ENCODE measurements around the gene LYRM9.
"Not testable (repeated sequence)": the region's sequence is repeated elsewhere in the genome, so short reads cannot be mapped to it uniquely, and the experiment has no call there.

Gene LYRM9

DNA sequence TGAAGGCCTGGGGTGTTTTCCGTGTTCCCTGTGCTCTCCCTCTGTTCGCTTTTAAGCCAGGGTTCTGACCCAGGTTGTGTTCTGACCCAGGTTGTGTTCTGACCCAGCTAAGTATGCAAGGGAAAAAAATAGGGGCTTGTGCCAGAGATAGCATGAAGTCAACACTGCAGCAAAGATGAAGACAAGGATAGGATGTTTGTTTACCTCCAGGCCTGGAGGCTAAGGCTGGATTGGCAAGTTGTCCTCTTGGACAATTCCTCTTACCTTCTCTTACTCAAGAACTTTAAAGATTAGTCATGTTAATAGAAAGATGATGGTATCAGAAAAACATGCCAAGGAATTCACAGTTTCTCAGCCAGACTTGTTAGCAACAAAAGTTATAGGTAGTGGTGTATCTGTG lies 19.4 kb downstream of the LYRM9 start:
- no peak for DNase-seq (ENCODE audit: low read depth in 2 of 2)

DNA sequence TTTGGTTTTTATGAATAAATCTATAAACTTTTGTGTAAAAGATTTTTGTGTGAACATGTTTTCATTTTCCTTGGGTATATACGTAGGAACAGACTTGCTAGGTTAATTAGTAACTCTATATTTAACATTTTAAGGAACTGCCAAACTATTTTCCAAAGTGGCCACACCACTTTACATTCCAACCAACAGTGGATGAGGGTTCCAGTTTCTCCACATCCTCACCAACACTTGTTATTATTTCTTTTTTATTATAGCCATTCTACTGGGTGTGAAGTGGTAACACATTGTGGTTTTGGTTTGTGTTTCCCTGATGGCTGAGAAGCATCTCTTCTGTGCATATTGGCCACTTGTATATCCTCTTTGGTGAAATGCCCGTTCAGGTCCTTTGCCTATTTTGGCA lies 20.0 kb downstream of the LYRM9 start:
- no peak for DNase-seq (ENCODE audit: low read depth in 2 of 2)

DNA sequence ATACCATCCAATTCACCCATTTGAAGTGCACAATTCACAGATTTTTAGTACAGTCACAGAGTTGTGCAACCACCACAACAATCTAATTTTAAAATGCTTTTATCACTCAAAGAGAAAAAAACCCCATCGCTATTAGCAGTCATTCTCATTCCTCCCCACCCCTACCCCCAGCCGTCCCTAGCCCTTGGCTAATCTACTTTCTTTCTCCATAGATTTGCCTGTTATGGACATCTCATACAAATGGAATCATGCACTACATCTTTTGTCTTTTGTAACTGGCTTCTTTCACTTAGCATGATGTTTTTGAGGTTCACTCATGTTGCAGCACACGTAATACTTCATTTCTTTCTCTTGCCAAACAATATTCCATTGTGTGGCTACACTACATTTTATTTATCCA lies 20.4 kb downstream of the LYRM9 start:
- DNase-seq (ENCODE audit: low read depth in 2 of 2), result no peak

DNA sequence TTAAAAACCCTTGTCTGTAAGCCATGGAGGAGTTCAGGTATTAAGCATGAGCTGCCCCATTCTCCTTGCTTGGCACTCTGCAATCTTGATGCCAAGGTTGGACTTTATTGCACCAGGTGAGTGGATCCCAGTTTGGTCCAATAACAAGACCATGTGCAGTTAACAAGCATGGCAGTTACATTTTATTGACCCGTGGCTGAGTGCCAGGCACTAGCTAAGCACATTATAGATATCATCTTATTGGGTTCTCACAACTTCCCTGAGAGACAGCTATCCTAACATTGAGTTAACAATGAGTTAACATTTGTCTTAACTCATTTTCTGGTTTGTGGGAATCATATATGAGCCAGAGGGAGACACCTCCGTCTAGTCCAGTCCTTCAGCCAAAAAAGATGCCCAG lies 21.8 kb downstream of the LYRM9 start:
- no peak for DNase-seq (ENCODE audit: low read depth in 2 of 2)

DNA sequence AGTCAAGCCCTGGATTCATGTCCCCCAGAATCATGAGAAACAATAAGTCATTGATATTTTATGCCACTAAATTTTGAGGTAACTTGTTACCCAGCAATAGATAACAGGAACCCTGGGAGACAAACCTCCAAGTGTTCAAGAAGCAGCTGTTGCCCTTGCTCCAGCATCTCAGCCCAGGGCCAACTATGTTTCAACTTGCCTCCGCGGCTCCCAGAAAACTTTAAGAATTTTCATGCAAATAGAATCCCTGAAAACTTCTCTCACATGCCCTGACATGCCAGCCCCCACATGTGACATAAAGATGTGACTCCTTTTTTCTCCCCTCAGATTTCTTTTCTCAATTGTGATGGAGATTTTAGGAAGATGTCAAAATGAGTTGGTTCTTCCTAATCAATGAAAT lies 22.8 kb downstream of the LYRM9 start:
- DNase-seq (ENCODE audit: low read depth in 2 of 2), result no peak

DNA sequence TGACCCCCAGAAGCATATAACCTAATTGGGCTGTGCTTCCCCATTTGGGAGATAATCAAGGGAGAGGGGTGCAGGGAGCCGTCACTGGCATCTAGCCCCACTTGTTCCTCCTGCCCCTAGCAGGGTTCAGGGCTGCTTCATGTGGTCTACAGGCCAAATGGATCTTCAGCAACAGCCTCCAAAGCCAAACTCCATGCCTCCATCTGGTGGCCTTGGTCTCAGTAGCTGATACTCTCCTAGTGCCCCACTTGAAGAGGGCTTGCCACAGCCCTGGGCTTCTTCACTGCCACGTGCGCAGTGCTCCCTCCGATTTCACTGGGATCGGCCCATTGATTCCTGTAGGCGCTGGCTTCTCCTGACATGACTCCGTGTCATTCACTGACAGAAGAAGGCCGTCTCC lies 24.6 kb downstream of the LYRM9 start:
- DNase-seq (ENCODE audit: low read depth in 2 of 2), result no peak

DNA sequence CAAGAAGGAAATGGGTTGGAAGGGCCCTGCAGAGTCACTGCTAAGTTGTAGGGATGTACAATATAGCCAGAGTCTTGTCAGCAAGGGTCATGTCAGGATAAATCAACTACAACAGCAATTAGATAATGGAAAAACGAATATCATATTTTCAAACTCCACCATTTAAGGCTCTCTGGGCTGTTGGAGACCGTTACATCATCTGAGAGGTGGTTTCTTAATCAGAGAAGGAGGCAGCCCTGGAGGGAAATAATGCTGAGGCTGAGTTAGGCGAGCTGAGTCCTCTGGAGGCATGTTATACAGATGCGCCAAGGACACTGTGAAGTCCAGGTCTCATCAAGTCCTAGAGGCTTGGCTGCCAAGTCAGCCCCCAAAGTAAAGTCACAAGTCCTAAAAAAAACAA lies 30.3 kb downstream of the LYRM9 start:
- no peak for DNase-seq (ENCODE audit: low read depth in 2 of 2)

DNA sequence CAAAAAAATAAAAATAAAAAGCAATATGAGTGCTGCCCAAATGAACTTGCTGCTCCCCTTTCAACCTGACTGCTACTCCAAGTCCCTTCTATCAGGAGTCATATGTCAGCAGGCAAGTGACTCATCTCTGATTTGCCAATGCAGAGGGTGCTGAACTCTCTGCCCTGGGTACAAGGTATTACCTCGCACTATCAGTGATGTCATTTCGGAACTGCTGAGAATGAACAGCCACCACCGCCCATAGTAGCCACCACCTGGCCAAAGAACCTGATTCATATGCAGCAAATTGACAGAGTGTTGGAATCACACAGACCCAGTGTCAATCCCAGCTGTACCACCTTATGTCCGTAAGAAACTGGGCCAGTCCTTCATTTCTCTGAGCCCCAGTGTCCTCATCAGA lies 31.2 kb downstream of the LYRM9 start:
- DNase-seq (ENCODE audit: low read depth in 2 of 2), result no peak

DNA sequence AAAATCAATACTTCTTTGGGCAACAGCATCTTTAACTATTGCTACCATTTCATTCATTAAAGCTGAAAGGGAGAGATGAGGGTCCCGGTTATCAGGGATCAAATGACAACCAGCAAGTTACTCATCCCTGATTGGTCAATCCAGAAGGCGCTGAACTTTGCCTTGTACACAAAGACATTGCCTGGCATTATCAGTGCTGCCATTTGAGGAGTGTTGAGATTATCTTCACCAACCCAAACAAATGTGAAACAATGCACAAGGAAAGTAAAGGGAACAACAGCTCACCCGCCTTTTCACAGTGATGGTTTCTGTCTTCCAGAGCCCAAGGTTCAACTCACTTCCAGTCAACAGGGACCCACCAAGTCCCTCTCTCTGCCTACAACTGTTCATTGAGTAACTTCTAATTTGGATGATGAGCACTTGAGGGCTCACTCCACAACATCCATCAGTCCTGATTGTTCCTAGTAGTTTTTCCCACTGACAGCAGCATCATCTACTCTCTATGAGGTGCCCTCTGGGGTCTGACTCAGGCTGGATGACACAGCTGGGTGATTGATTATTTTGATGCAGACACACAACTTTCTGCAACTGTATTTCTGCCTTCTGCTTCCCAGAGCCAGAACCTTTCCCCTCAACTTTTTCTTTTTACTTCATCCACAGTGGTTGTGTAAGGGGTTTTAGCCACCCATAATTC lies 32.0 kb downstream of the LYRM9 start:
- DNase-seq (ENCODE audit: low read depth in 2 of 2), result no peak

DNA sequence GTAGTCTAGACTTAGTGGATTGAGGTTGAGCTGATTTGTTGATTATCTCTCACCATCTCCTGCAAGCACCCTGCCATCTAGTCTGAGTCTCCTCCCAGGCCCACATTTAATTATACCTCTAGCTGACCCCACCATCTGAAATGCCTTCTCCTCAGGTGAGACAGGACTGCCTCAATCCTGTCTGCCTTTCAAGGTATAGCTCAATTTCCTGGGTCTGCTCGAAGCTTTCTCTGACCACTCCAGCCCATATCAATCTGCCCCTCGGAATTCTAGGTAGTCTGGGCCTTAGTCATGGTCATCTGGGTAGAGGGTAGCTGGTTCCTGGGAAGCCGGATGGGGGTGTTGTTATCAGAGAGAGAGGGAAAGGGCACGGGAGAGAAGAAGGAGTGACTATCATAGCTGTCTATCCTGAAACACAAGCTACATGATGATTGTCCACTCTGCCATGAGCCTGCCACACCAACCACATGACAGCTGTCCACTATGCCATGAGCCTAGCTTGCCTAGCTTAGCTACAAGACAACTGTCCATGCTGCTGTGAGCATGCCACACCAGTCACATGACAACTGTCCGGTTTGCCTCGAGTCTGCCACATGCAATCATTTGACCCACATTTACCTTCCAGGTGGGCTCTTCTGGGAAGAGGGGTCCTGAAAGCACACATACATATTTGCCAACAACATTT lies 34.4 kb downstream of the LYRM9 start:
- no peak for DNase-seq (ENCODE audit: low read depth in 2 of 2)

DNA sequence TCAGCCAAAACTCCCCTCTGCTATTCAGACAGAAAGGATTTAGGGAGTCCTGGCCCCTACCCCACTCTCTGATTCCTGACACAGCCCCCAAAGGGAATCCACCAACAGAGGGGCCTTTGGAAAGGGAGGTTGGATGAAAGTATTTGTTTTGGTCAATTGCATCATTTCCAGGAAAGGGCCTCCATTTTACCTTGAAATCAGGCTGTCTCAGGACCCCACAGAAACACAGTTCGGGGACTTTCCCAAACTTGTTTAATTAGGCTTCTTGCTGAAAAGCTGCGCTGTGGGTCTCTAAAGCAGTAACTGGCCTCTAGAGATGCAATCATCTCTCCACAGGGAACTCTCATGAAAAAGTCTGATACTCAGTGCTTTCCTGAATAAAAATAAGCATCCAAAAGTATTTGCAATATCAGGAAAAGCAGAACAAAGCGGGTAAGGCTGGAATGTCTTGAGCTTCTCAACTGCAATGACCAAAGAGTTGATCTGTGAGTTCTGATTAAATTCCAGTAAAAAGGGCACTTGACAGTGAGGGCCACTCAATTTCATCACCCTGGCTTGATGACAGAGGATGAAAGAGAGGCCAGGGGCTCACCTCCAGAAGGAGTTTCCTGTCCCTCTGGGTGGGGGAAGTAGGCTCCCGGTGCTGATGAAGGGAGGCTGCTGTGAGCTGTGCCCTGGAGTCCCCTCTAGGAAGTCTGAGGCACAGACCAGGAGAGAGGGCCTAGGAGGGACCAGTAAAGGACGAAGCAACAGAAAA lies 36.3 kb downstream of the LYRM9 start:
- no peak for DNase-seq (ENCODE audit: low read depth in 2 of 2)

DNA sequence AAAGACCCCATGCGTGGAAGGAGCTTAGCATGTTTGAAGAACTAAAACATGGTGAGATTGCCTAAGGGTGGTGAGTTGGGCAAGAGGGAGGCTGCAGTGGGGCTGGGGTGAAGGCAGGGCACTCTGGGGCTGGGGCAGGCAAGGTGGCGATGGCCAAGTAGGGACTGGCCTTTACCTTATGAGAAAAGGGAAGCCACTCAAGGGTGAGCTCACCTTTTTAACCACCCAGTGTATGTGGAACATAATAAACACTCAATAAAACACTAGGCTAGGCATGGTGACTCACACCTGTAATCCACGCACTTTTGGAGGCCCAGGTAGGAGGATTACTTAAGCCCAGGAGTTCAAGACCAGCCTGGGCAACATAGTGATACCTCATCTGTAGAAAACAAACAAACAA lies 37.7 kb downstream of the LYRM9 start:
- DNase-seq (ENCODE audit: low read depth in 2 of 2), result no peak

DNA sequence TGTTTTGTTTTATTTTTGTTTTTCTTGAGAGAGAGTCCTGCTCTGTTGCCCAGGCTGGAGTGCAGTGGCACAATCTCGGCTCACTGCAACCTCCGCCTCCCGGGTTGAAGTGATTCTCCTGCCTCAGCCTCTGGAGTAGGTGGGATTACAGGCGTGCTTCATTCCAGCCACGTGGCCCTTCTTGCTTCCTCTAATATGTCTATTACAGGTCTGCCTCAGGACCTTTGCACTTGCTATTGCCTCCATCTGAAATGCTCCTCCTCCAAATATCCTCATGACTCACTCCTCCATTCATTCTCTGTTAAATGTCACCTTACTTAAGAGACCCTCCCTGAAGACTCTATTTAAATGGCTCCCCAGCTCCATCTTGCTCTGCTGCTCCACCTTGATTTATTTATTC lies 39.0 kb downstream of the LYRM9 start:
- DNase-seq (ENCODE audit: low read depth in 2 of 2), result no peak

DNA sequence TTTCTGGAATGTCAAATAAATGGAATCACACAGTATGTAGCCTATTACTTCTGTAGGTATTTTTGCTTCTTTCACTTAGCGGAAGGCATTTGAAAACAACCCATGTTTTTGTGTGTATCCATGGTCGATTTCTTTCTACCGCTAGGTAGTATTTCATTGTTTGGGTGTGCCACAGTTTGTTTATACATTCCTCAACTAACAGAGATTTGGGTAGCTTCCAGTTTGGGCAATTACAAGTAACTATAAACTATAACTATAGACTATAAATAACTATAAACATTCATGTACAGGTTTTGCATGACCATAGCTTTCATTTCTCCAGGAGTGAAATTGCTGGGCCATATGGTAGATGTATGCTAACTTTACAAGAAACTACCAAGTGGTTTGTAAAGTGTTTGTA lies 40.1 kb downstream of the LYRM9 start:
- DNase-seq (ENCODE audit: low read depth in 2 of 2), result no peak

DNA sequence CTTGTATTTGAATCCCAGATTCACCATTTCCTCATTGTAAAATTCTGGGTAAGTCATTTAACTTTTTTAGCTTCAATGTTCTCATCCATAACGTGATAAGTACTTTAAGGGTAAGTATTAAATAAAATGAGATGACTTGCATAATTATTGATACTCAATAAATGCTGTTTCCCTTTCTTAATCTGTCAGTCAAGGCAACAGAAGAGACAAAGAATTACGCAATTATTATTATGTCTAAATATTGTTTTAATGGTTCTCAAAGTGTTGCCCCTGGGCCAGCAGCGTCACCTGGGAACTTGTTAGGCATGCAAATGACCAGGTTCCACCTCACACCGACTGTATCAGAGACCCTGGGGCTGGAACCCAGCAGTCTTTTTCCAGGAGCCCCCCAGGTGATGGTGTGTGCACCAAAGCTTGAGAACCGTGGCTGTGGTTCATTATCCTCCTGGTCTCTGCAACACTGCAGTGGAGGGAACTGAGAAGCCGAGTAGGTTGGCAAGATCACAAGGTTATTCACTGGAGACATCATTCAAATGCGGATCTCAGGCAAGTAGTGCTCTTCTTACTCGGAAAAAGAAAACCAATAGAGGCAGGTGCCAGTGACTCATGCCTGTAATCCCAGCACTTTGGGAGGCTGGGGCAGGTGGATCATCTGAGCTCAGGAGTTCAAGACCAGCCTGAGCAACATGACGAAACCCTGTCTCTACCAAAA lies 43.5 kb downstream of the LYRM9 start:
- no peak for DNase-seq (ENCODE audit: low read depth in 2 of 2)

DNA sequence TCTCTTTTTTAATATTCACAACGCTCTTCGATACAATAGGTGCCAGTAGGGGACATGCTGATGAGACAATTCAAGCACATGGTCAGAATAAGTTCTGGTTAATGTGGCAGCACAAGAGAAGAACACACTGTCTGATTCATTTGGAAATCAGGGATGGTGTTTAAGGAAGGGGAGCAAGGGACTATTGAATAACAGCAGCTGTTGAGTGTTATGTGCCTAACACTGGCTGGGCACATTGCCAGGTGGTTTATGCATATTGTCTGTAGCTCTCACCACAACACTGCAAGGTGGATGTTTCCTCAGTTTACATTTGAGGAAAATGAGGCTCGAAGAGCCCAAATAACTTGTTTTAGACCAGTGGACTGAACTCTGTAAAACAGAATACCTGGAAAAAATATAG lies 44.2 kb downstream of the LYRM9 start:
- no peak for DNase-seq (ENCODE audit: low read depth in 2 of 2)

DNA sequence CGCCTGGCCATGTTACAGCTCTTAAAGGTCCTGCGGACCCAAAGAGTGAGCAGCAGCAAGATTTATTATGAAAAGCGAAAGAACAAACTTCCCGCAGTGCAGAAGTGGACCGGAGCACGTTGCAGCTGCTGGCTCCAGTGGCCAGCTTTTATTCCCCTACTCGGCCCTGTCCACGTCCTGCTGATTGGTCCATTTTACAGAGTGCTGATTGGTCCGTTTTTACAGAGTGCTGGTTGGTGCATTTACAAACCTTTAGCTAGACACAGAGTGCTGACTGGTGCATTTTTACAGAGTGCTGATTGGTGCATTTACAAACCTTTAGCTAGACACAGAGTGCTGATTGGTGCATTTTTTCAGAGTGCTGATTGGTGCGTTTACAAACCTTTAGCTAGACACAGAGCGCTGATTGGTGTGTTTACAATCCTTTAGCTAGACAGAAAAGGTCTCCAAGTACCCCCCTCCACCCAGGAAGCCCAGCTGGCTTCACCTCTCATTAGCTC lies 46.3 kb downstream of the LYRM9 start:
- not testable (repeated sequence) for DNase-seq (ENCODE audit: low read depth in 2 of 2)

DNA sequence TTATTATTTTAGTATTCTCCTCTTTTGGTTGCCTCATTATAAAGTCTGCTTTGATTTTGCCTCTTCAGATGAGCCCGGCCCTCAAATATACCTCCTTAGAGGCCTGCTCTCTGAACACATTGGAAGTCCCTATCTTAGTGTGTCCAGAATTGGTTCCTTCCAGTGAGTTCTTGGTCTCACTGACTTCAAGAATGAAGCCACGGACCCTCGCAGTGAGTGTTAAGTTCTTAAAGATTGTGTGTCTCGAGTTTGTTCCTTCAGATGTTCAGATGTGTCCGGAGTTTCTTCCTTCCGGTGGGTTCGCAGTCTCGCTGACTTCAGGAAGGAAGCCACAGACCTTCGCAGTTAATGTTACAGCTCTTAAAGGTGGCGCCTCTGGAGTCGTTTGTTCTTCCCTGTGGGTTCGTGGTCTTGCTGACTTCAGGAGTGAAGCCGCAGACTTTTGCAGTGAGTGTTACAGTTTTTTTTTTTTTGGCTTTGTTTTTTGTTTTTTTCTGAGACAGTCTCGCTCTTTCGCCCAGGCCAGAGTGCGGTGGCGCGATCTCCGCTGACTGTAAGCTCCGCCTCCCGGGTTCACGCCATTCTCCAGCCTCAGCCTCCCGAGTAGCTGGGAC lies 47.0 kb downstream of the LYRM9 start:
- peak; percentile 3 to 4 for DNase-seq (ENCODE audit: low read depth in 2 of 2)

DNA sequence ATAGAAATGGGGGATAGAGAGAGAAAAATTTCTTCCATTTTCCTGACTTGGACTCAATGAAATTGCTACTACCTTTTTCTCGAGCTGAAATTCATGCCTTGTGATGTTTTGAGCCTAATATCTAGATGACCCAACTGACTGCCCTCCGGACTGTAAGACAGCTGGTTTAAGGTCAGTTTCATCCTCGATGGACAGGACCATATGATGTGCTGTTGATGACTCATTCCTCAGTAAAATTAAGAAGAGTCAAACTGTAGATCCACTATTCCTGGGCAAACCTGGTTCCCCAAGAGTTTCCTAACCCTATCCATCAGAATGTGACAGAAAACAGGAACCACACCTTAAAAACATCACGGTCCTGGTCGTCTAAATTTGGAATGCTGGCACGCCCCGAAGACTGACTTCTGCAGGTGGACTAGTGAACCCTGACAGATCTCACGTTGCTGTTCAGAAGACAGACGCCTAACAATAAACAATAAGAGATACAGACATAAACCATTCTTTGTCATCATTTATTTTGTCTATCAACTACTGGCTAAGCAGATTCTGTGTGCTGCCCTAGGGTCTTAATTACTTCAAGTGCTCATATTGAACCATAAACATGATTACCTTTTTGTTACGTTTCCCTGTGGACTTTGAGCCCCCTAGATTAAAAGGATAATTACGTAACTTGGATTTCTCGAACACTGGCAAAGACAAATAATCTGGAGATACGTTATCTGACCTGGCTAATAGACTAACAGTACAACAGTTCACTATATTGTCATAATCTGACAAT lies 47.7 kb downstream of the LYRM9 start:
- no peak for DNase-seq (ENCODE audit: low read depth in 2 of 2)

DNA sequence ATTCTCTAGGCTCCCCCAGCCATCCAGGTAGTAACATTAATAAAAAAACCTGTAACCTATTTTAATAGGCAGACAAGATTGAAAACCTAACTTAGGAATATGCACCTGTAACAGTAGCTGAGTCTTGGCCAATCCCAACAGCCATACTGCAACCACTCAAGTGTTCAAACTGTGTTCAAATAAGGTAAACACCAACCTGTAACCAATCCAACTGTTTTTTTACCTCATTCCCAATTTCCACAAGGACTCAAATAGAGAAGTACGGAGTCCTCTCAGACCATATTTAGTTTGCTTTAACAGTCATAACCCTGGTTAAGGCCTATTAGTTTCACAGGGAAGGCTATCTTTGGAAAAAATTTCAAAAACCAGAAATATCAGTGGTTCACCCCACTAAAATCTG lies 52.5 kb downstream of the LYRM9 start:
- no peak for DNase-seq (ENCODE audit: low read depth in 2 of 2)

DNA sequence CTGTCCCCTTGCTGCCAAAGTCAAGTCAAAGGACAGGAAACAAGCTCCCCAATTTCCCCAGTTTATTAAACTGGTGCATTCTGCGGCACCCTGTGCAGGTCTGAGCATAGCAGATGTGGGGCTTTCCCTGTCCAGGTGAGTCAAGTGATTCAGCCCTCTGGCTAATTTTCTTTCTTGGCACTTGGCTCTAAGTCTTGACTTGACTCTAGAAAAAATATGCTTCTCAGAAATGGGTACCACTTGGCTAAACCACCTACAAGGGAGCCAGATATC lies 52.8 kb downstream of the LYRM9 start:
- DNase-seq (ENCODE audit: low read depth in 2 of 2), result not testable (repeated sequence)

Data from stimulated activated CD8-positive, alpha-beta memory T cell treated with anti-CD3 and anti-CD28 coated beads, Interleukin-2, amount 100 ng/mL, for 48 hours (primary cell).